CD4-positive, alpha-beta T cell treated with Interleukin-6 at 100 ng/mL for 8 hours (primary cell): Measurements from ENCODE around the gene PTPRU.

Experiments used
- DNase-seq: peaks from one replicate; pipeline ENCODE4 v3.0.0-alpha.2; 2020; ENCODE audit warnings: mixed read lengths, low spot score

The PTPRU gene

DNA sequence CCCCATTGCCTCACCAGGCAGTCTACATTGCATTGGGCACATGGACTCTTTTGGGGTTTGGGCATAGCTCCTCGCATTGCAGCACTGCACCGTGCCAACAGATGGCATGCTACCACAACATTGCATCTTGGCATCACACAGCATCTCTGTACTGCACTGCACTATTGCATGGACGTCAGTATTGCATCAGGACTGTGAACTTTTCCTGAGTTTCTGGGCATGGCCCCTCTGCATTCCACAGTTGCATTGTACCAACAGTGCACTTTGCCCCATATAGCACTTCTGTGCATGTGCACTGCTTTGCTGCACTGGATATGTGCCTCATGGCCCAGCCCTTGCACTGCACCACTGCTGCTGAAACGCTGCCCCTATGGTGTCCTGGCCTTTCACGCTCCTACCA is 9.6 kb downstream of the PTPRU start:
- DNase-seq = no peak

- DNase-seq = no peak
These were observed 10.7 kb downstream of the PTPRU start for GRCh38 chr1:29247044-29247443.

- DNase-seq = no peak
These were observed 11.4 kb downstream of the PTPRU start for GRCh38 chr1:29247571-29248273.

- DNase-seq = no peak
These were observed 12.1 kb downstream of the PTPRU start for GRCh38 chr1:29248409-29248808.

DNA sequence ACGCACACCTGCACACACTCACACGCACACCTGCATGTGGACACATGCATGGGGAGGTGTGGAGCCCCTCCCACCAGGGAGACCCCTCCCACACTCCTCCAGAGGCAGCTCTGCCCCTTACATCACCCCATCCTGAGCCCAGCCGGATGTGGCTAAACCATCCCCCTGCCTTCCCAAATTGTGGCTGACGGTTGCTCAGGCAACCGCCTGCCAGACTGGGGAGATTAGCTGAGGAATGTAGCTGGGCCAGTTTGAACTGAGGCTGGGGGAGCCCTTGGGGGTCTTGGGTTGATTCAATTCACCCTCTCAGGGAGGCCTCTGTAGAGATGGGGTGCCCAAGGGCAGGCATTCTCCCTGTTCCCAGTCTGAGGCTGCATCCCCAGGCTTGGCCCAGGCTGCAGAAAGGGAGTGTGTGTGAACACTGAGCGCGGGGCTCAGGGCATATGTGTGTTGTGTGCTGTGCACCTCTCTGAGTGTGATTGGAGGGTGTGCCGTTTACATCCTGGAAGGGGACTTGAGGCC is 12.9 kb downstream of the PTPRU start:
- no peak for DNase-seq

DNA sequence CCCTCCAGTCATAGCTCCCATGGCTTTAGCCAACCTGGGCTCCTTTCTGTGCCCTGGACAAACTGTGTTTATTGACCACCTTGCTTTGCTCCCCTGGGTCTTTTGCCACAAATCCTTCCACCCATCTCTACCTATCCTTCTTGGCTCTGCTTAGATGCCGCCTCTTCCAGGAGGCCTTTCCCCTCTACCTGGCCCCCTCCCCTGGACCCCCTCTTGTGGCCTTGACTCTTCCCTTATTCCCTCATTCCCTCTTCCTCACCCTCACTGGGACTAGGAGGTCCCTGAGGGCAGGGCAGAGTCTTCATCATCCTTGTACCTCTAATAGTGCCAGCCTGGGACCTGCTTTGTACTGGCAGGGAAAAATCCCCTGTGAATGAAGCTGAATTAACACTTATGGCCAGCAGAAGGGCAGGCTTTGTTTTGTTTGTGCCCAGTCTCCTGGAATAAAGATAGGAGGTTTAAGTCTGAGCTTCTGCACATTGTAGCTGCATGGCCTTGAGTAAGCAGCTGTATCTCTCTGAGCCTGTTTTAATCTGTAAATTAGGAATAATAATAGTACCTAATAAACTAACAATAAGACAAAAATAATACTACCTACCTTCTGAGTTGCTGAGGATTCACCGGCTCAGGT is 13.7 kb downstream of the PTPRU start:
- no peak for DNase-seq

DNA sequence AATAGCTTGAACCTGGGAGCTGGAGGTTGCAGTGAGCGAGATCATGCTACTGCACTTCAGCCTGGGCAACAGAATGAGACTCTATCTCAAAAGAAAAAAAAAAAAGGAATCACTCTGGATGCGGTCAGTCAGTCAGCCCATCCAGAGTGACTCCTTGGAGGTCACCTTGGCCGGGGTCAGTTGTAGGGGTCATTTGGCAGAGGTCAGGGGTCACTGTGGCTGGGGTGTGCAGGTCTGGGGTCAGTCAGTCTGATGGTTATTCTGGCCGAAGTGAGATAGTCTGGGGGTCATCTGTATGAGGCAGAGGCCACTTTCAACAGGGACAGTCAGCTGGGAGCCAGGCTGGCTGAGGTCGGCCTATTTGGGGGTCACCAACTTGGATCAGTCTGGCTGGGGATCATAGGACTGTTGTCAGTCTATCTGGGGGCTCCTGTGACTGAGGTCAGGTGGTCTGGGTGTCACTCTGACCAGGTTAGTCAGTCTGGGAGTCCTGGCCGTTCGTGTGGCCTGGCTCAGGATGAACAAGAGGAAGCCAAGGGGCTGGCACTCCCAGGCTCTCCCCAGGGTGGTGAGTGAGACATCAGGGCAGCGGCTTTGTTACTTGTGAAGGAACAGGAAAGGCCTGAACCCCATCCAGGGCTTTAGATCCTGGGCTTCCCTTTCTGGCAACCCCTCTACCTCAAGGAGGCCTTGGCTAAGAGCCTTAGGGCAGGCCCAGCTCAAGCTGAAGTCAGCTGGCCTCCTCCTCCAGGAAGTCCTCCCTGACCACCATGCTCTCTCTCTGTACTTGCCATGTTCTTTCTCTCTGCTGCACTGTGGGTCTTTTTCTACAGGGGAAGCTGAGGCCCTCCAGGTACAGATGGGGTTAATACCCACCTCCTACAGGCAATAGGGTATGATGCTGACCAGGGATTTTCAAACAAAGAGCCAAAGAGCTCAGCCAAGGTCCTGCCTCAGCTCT is 15.1 kb downstream of the PTPRU start:
- no peak for DNase-seq

- DNase-seq = no peak
These were observed 16.9 kb downstream of the PTPRU start for GRCh38 chr1:29253180-29253579.

- DNase-seq = no peak
These were observed 18.0 kb downstream of the PTPRU start for GRCh38 chr1:29254346-29254745.

- no peak for DNase-seq
These were observed 18.9 kb downstream of the PTPRU start for GRCh38 chr1:29255134-29255666.

DNA sequence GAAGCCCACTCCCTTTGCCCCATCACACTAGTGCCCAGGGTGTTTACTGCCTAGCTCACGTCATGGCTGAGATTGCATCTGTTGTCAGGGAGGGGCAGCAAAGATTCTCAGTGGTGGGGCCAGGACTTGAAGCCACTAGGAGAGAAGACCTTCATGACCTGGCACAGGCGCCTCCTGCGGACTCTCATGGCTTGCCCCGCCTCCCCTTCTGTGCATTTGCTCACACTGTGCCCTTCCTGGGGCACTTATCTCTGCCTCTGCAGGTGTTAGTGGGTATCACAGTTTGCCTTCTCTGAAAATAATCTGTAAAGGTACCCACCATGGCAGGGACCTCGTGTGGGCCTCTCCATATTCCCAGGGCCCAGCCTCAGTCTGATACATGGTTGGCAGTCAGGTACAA is 20.1 kb downstream of the PTPRU start:
- no peak for DNase-seq

DNA sequence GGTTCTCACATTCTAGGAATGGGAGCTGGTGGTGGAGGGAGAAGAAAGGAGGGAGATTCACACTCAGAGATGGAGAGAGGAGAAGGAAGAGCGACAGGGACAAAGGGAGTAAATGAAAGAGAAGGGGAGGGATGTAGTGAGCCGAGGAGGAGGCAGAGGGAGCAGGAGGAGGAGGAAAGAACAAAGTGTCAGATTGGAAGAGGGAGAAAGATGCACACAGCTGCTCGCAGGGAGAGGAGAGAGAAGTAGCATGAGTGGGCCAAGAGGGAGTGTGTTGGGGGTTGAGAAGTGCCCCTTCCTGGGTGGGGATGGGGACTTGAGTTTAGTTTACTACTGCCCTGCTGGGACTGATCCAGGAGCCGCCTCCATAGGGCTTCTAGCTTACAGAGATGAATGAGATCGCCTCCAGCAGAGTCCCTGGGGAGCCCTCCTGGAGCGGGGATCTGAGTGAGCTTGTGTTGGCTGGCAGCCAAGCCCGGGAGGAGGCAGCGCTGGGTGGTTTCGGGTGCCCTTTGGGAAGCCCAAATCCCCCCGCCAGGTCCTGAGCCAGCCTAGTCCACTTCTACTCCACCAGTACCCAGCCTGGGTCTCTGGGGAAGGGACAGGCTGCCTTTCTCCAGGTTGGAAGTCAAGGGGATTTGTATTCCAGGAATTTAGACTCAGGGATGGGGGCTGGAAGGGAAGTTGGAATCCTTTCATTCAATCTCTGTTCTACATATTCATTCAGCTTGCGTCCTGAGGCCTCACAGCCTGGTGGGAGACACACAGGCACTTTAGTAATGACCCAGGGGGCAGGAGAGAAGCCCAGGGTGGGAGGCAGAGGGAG is 20.9 kb downstream of the PTPRU start:
- no peak for DNase-seq

GRCh38 chr1:29258189-29258975 is 22.1 kb downstream of the PTPRU start:
- no peak for DNase-seq

DNA sequence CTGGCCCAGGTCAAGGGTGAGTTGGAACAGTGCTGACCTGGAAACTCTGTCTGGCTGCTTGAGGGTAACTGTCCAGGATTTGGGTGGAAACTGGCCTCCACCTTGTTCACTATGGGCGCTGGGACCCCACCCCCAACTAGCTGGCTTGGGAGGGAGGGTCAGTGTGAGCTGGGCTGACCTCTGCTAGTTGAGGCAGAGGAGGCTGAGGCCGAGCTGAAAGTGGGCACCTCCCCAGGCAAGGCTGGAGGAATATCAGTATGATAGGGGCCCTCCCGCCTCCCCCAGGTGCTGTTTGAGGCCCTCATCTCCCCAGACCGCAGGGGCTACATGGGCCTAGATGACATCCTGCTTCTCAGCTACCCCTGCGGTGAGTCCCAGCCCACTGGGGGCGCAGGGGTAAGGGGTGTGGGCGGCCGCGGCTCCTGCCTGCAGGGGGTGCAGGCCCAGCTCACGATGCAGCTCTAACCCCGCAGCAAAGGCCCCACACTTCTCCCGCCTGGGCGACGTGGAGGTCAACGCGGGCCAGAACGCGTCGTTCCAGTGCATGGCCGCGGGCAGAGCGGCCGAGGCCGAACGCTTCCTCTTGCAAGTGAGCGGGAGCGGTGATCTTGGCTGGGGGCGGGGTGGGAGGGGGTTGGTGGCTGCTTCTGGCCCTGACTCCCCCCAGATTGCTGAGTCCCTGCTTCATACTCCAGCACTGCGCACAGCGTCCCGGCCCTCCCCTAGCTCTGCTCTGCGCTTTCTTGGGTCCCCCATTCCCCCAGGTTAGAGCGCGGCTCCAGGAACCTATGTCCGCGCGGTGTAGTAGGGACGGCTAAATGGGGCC is 22.9 kb downstream of the PTPRU start:
- no peak for DNase-seq

DNA sequence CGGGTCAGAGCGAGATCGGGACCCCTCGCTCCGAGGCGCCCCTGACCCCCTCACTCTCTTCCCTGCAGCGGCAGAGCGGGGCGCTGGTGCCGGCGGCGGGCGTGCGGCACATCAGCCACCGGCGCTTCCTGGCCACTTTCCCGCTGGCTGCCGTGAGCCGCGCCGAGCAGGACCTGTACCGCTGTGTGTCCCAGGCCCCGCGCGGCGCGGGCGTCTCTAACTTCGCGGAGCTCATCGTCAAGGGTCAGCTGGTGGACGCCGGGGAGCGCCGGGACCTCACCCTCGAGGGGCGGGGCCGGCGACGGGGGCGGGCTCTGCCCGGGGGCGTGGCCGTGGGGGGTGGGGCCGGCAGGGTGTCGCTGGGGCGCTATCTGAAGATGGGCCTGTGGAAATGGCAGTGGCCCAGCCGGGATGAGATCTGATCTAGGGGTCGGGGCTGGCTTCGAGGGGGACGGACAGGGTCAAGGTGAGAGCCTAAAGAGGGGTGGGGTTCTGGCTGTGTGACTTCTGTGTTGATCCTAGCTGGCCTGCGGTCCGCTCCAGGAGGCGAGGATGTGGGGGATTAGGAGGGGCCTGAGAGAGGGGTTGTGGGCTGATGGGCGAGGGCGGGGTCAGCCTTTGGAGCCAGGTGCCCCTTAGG is 23.6 kb downstream of the PTPRU start:
- no peak for DNase-seq

DNA sequence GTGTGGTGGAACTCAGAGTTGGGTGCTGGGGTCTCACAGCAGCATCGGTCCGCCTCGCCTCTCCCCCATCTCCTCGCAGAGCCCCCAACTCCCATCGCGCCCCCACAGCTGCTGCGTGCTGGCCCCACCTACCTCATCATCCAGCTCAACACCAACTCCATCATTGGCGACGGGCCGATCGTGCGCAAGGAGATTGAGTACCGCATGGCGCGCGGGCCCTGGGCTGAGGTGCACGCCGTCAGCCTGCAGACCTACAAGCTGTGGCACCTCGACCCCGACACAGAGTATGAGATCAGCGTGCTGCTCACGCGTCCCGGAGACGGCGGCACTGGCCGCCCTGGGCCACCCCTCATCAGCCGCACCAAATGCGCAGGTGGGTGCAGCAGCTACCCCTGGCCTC is 24.2 kb downstream of the PTPRU start:
- DNase-seq = no peak

DNA sequence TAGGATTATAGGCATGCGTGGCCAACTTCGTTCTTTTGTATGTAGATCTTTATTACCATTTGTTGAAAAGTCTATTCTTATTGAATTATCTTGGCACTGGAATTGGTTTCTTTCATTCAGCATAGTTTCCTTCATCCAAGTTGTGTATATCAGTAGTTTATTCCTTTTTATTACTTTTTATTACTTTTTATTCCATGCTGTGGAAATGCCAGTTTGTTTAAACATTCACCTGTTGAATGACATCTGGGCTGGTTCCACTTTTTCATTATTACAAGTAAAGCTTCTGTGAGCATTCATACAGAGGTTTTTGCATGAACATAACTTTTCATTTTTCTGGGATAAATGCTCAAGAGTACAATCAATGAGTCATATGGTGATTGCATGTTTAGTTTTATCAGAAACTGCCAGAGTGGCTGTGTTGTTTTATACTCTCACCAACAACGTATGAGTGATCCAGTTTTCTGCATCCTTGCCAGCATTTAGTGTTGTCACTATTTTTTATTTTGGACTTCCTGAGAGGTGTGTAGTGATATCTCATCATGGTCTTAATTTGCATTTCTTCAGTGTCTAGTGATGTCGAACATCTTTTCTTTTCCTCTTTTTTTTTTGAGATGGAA is 28.6 kb downstream of the PTPRU start:
- no peak for DNase-seq

DNA sequence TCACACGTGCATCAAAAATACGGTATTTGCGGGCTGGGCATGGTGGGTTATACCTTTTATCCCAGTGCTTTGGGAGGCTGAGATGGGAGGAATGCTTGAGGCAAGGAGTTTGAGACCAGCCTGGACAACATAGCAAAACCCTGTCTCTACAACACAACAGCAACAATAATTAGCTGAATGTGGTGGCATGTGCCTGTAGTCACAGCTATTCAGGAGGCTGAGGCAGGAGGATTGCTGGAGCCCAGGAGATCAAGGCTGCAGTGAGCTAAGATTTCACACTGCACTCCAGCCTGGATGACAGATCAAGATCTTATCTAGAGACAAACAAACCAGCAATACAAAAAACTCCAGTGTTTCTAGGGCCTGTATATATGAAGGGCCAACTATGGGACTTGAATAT is 30.6 kb downstream of the PTPRU start:
- DNase-seq = no peak
